ENCODE data around the gene SCN2B. TPM values are rescaled to one million over a fixed set of nuclear protein-coding genes. Genes with fewer than 3 reads are reported as not detected.

SCN2B gene
- total RNA-seq, 1 experiment from 2014 or later = 0.20 TPM

GRCh38 chr11:118133816-118134215 lies 42.6 kb downstream of the SCN2B start:
- peaks cover 4% of the 10 kb centered on the region; the same call in 1 of the 2 replicates for H3K4me1 Mint-ChIP-seq
- no peak overlapping the region for H3K27ac Mint-ChIP-seq
- ATAC-seq = no peak
- TF ChIP-seq TCF7 (CRISPR knock-in tag; IDR thresholded peaks at IDR 0.05; ENCODE audit: low read depth) (no peak), SOX15 (CRISPR knock-in tag; IDR thresholded peaks at IDR 0.05) (no peak), ZBTB21 (CRISPR knock-in tag; IDR thresholded peaks at IDR 0.05; ENCODE audit: borderline replicate concordance) (no peak)
- H3K36me3 Mint-ChIP-seq = no peaks in the 10 kb centered on the region
- H3K4me3 Mint-ChIP-seq = no peak overlapping the region
- H3K27me3 Mint-ChIP-seq (ENCODE audit: low read depth) = no peaks in the 10 kb centered on the region; the same call in 1 of the 2 replicates
- H3K9me3 Mint-ChIP-seq = no peaks in the 10 kb centered on the region
- ChIA-PET CTCF (interaction anchor here (0.6 to 1.3 kb wide), 3 partner anchors 37 to 892 kb away, joined by 3 read pairs; no protein-coding TSS in a partner anchor), POLR2A (no interaction called here)
- DNase-seq (ENCODE audit: low spot score) = no peak

GRCh38 chr11:118132385-118133151 lies 43.9 kb downstream of the SCN2B start:
- Mint-ChIP-seq H3K9me3 (no peaks in the 10 kb centered on the region), H3K27me3 (ENCODE audit: low read depth) (peaks cover 2% of the 10 kb centered on the region; the same call in 1 of the 2 replicates), H3K36me3 (no peaks in the 10 kb centered on the region), H3K4me1 (peaks cover 4% of the 10 kb centered on the region; the same call in 1 of the 2 replicates), H3K4me3 (no peak overlapping the region), H3K27ac (no peak overlapping the region)
- POLR2A ChIA-PET = no interaction called here
- CTCF ChIA-PET = interaction anchor here (0.6 to 1.3 kb wide), 3 partner anchors 38 to 282 kb away, joined by 3 read pairs; no protein-coding TSS in a partner anchor
- DNase-seq (ENCODE audit: low spot score) (no peak), ATAC-seq (no peak)
- TF ChIP-seq FOXP1 (CRISPR knock-in tag; IDR thresholded peaks at IDR 0.05; ENCODE audit: borderline replicate concordance) (no peak), NFYB (CRISPR knock-in tag; conservative IDR thresholded peaks at IDR 0.05; ENCODE audit: low read depth) (no peak), ZNF138 (CRISPR knock-in tag; conservative IDR thresholded peaks at IDR 0.05) (no peak), IRF1 (CRISPR knock-in tag; IDR thresholded peaks at IDR 0.05) (no peak), ZNF121 (CRISPR knock-in tag; IDR thresholded peaks at IDR 0.05) (no peak), GTF2I (CRISPR knock-in tag; conservative IDR thresholded peaks at IDR 0.05) (no peak), NFATC4 (CRISPR knock-in tag; IDR thresholded peaks at IDR 0.05) (no peak), ZNF532 (CRISPR knock-in tag; IDR thresholded peaks at IDR 0.05; ENCODE audit: borderline replicate concordance) (no peak), ATF2 (CRISPR knock-in tag; IDR thresholded peaks at IDR 0.05; ENCODE audit: borderline replicate concordance, low read depth) (no peak), MLX (CRISPR knock-in tag; IDR thresholded peaks at IDR 0.05) (no peak), MAX (CRISPR knock-in tag; IDR thresholded peaks at IDR 0.05) (no peak), ZNF263 (CRISPR knock-in tag; IDR thresholded peaks at IDR 0.05; ENCODE audit: low read depth) (no peak), GABPB1 (CRISPR knock-in tag; IDR thresholded peaks at IDR 0.05) (no peak), PRDM15 (CRISPR knock-in tag; IDR thresholded peaks at IDR 0.05) (no peak), ARID4B (CRISPR knock-in tag; IDR thresholded peaks at IDR 0.05; ENCODE audit: borderline replicate concordance) (no peak)

Measured in WTC11 (cell line).